Liver (tissue), 9 donors: ENCODE results near the gene TMEM115. TPM values are rescaled to one million over a fixed set of nuclear protein-coding genes. Genes with fewer than 3 reads are reported as not detected.
A peak's percentile ranks its signal among the peaks of the same experiment; 100 is the strongest.

Experiments
- DNase-seq: peaks from one replicate; pipeline ENCODE4 v3.0.0-alpha.2; 2017; ENCODE audit warnings: low spot score
- H3K27ac ChIP-seq, 2 donors: one replicate each; pipeline ENCODE4 v1.7.0; 2013; ENCODE audit warnings: inconsistent platforms in 2 of 2, low read length in 2 of 2, control low read depth in 1 of 2, low read depth in 1 of 2, mild to moderate bottlenecking in 1 of 2
- H3K27me3 ChIP-seq, 4 donors: one replicate each; pipeline versions ENCODE4 v1.6.1 to v1.7.0; 2013; ENCODE audit warnings: low read length in 3 of 4, inconsistent platforms in 1 of 4, mild to moderate bottlenecking in 1 of 4, moderate library complexity in 1 of 4; ENCODE audit not compliant: control insufficient read depth in 4 of 4, insufficient read depth in 4 of 4
- H3K36me3 ChIP-seq, 4 donors: one replicate each; pipeline versions ENCODE4 v1.6.1 to v1.7.0; 2013; ENCODE audit warnings: low read length in 3 of 4, mild to moderate bottlenecking in 3 of 4, low read depth in 1 of 4, moderate library complexity in 1 of 4; ENCODE audit not compliant: control insufficient read depth in 4 of 4, insufficient read depth in 3 of 4
- H3K4me1 ChIP-seq, 4 donors: one replicate each; pipeline versions ENCODE4 v1.6.1 to v1.7.0; 2013; ENCODE audit warnings: low read length in 3 of 4, mild to moderate bottlenecking in 3 of 4, moderate library complexity in 1 of 4; ENCODE audit not compliant: control insufficient read depth in 4 of 4, insufficient read depth in 4 of 4
- H3K4me3 ChIP-seq, 3 donors: one replicate each; pipeline versions ENCODE4 v1.6.1 to v1.7.0; 2013; ENCODE audit warnings: low read length in 3 of 3, control low read depth in 1 of 3, low read depth in 1 of 3, mild to moderate bottlenecking in 1 of 3
- H3K9ac ChIP-seq, 2 donors: one replicate each; pipeline ENCODE4 v1.7.0; 2013; ENCODE audit warnings: low read length in 2 of 2, mild to moderate bottlenecking in 2 of 2, moderate library complexity in 2 of 2, control low read depth in 1 of 2, low read depth in 1 of 2
- H3K9me3 ChIP-seq, 4 donors: one replicate each; pipeline versions ENCODE4 v1.6.1 to v1.7.0; 2013; ENCODE audit warnings: low read length in 3 of 4; ENCODE audit not compliant: control insufficient read depth in 4 of 4
- FOXA1 ChIP-seq: IDR thresholded peaks from 2 replicates; pipeline ENCODE4 v1.6.1; 2016; ENCODE audit warnings: antibody characterized with exemption
- FOXA2 ChIP-seq: IDR thresholded peaks from 2 replicates; pipeline ENCODE4 v1.6.1; 2016; ENCODE audit warnings: antibody characterized with exemption
- GABPA ChIP-seq, 2 donors: IDR thresholded peaks in 1 of 2; conservative IDR thresholded peaks in 1 of 2; 2 replicates each; pipeline ENCODE4 v1.6.1; 2016; ENCODE audit warnings: antibody characterized with exemption in 2 of 2, mild to moderate bottlenecking in 1 of 2, moderate library complexity in 1 of 2
- HNF4A ChIP-seq, 2 donors: conservative IDR thresholded peaks; 2 replicates each; pipeline ENCODE4 v1.6.1; 2016; ENCODE audit warnings: antibody characterized with exemption in 2 of 2, mild to moderate bottlenecking in 2 of 2
- HNF4G ChIP-seq: IDR thresholded peaks from 2 replicates; pipeline ENCODE4 v1.6.1; 2016; ENCODE audit warnings: antibody characterized with exemption
- JUND ChIP-seq, 2 donors: IDR thresholded peaks; 2 replicates each; pipeline ENCODE4 v1.6.1; 2016; ENCODE audit warnings: antibody characterized with exemption in 2 of 2
- MAX ChIP-seq: IDR thresholded peaks from 2 replicates; pipeline ENCODE4 v1.6.1; 2016; ENCODE audit warnings: antibody characterized with exemption
- NR2F2 ChIP-seq: IDR thresholded peaks from 2 replicates; pipeline ENCODE4 v1.6.1; 2016; ENCODE audit warnings: antibody characterized with exemption
- RAD21 ChIP-seq, 2 donors: IDR thresholded peaks; 2 replicates each; pipeline ENCODE4 v1.6.1; 2016; ENCODE audit warnings: antibody characterized with exemption in 2 of 2, mild to moderate bottlenecking in 2 of 2
- REST ChIP-seq: IDR thresholded peaks from 2 replicates; pipeline ENCODE4 v1.6.1; 2016; ENCODE audit warnings: antibody characterized with exemption, mild to moderate bottlenecking
- TAF1 ChIP-seq: conservative IDR thresholded peaks from 2 replicates; pipeline ENCODE4 v1.6.1; 2016; ENCODE audit warnings: antibody characterized with exemption, mild to moderate bottlenecking
- YY1 ChIP-seq: IDR thresholded peaks from 2 replicates; pipeline ENCODE4 v1.6.1; 2016; ENCODE audit warnings: antibody characterized with exemption, mild to moderate bottlenecking
- ZBTB33 ChIP-seq: IDR thresholded peaks from 2 replicates; pipeline ENCODE4 v1.6.1; 2016; ENCODE audit warnings: antibody characterized with exemption
- WGBS: extraction: QIAGEN DNeasy Blood & Tissue Kit; methylation state at CpG from one replicate; pipeline ENCODE4 v1.1.7; 2013; 5-methylcytosine and 5-hydroxymethylcytosine counted together
- polyA plus RNA-seq, 2 donors: library from polyadenylated mRNA; stranded (reverse) in 1 of 2; unstranded in 1 of 2; fragments of 200-250 nt in 1 of 2; fragments of >200 nt in 1 of 2; fragmentation: Nextera tagmentation in 1 of 2; extraction: Ambion mirVana in 1 of 2; gene quantifications; one replicate each; pipeline versions ENCODE4 v1.2.1 to v1.2.3, GENCODE V29; 2013 to 2015
- total RNA-seq, 2 donors: library from RNA; depleted of rRNA; stranded (reverse); fragments of >200 nt; gene quantifications; one replicate each; pipeline ENCODE4 v1.2.3, GENCODE V29; 2014
- donor health status: healthy.
- donor health status: healthy.
- donor health status: healthy.
- donor health status: healthy.
- donor health status: healthy.

TMEM115 gene
- total and polyA plus RNA-seq, 4 donors: 18.6 to 23.0 (median 19.8) TPM

DNA sequence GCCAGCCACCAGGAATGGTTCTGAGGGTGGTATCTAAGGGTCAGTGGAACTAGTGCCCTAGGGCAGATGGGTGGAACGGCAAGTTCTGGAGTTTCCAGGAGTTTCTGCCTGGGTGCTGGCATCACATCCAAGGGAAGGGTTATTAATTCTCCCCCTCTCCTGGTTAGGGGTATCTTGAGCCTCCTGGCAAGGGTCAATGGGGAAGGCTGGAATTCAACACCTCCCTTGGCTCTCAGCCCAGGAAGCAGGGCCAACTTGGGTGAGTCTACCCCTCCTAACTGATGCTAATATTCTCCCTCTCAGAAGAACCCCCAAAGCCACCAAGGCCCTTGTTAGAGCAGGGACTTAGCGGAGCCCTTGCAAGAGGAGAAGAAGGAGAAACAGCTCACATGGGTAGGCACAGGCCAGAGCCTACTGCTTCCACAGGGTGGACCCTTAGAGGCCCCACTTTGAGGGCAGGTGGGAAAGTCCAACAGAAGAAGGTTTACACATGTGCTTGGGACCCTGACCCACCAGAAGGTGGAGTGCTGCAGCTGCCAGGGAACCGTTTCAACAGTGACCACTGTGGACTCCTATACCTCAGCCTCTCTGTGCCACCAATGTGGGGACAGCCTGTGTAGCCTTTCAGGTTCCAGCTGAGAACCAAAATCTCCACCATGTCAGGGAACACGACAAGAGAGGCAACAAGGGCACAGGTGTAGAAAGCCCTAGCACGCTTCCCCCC lies 3.3 kb downstream of the TMEM115 start:
- Histone ChIP-seq H3K9me3 (no peaks in the 10 kb centered on the region), H3K27me3 (no peaks in the 10 kb centered on the region), H3K4me1 (peaks cover 19 to 78% (median 57%) of the 10 kb centered on the region in 4 donors), H3K9ac (no peak overlapping the region), H3K4me3 (no peak overlapping the region), H3K36me3 (peaks cover 11 to 23% (median 15%) of the 10 kb centered on the region in 4 donors), H3K27ac (no peak overlapping the region)
- TF ChIP-seq FOXA1 (no peak), TAF1 (no peak), NR2F2 (no peak), REST (no peak), HNF4A (conservative IDR thresholded peaks at IDR 0.05) (peak; percentile 11 to 31), HNF4G (no peak), FOXA2 (no peak)
- no peak for DNase-seq
- 69% methylated on average over 5 of the region's 5 CpGs for WGBS

- H3K4me3 ChIP-seq: no peak overlapping the region
- H3K36me3 ChIP-seq: peaks cover 11 to 23% (median 15%) of the 10 kb centered on the region in 4 donors
- no peaks in the 10 kb centered on the region for H3K27me3 ChIP-seq
- no peak for DNase-seq
- H3K9me3 ChIP-seq: no peaks in the 10 kb centered on the region
- WGBS: 95% methylated on average over 7 of the region's 7 CpGs
- no peak overlapping the region for H3K27ac ChIP-seq
- TF ChIP-seq YY1 (no peak), JUND (IDR thresholded peaks at IDR 0.05) (no peak), ZBTB33 (no peak), GABPA (IDR thresholded peaks at IDR 0.05 in 1 of 2, conservative IDR thresholded peaks at IDR 0.05 in 1 of 2) (no peak), RAD21 (IDR thresholded peaks at IDR 0.05) (no peak), MAX (no peak), HNF4A (conservative IDR thresholded peaks at IDR 0.05) (no peak)
- peaks cover 20 to 83% (median 62%) of the 10 kb centered on the region in 4 donors for H3K4me1 ChIP-seq
- no peak overlapping the region for H3K9ac ChIP-seq
Observed at GRCh38 chr3:50354850-50355249, 4.5 kb downstream of the TMEM115 start.
